HG03342 (cell line): ENCODE data around the gene SLC47A1.
"Not testable (repeated sequence)": the region's sequence is repeated elsewhere in the genome, so short reads cannot be mapped to it uniquely, and the experiment has no call there.

Source experiments
- ATAC-seq: cut with Tn5 transposase; IDR thresholded peaks from one replicate; pipeline ENCODE4 v1.9.1; 2021; ENCODE audit warnings: mild to moderate bottlenecking, moderate library complexity; ENCODE audit not compliant: unreplicated experiment

Gene SLC47A1

GRCh38 chr17:19551591-19552148 is 18.0 kb downstream of the SLC47A1 start:
- no peak for ATAC-seq

GRCh38 chr17:19553036-19553435 is 19.4 kb downstream of the SLC47A1 start:
- no peak for ATAC-seq

- ATAC-seq: no peak
Measured at GRCh38 chr17:19554393-19554792, 20.7 kb downstream of the SLC47A1 start.

GRCh38 chr17:19555746-19556145 is 22.1 kb downstream of the SLC47A1 start:
- no peak for ATAC-seq

GRCh38 chr17:19558946-19559345 is 25.3 kb downstream of the SLC47A1 start:
- ATAC-seq: no peak

GRCh38 chr17:19561697-19562318 is 28.2 kb downstream of the SLC47A1 start:
- no peak for ATAC-seq

GRCh38 chr17:19565817-19566575 is 32.3 kb downstream of the SLC47A1 start:
- ATAC-seq: no peak

- ATAC-seq: no peak
Measured at GRCh38 chr17:19567216-19568015, 33.8 kb downstream of the SLC47A1 start.

- ATAC-seq: no peak
Measured at GRCh38 chr17:19568016-19568350, 34.3 kb downstream of the SLC47A1 start.

- ATAC-seq: no peak
Measured at GRCh38 chr17:19569785-19570543, 36.3 kb downstream of the SLC47A1 start.

GRCh38 chr17:19570544-19571062 is 36.9 kb downstream of the SLC47A1 start:
- no peak for ATAC-seq

GRCh38 chr17:19573075-19573474 is 39.4 kb downstream of the SLC47A1 start:
- ATAC-seq: no peak

- no peak for ATAC-seq
Measured at GRCh38 chr17:19574956-19575355, 41.3 kb downstream of the SLC47A1 start.

- ATAC-seq: no peak
Measured at GRCh38 chr17:19578545-19578944, 44.9 kb downstream of the SLC47A1 start.

- no peak for ATAC-seq
Measured at GRCh38 chr17:19579192-19579761, 45.6 kb downstream of the SLC47A1 start.

- ATAC-seq: no peak
Measured at GRCh38 chr17:19579867-19580565, 46.4 kb downstream of the SLC47A1 start.

GRCh38 chr17:19580566-19580920 is 46.9 kb downstream of the SLC47A1 start:
- not testable (repeated sequence) for ATAC-seq

- ATAC-seq: not testable (repeated sequence)
Measured at GRCh38 chr17:19582152-19582551, 48.5 kb downstream of the SLC47A1 start.

GRCh38 chr17:19583871-19584270 is 50.2 kb downstream of the SLC47A1 start:
- no peak for ATAC-seq

GRCh38 chr17:19590451-19590850 is 56.8 kb downstream of the SLC47A1 start:
- ATAC-seq: no peak
